Measurements from ENCODE around the gene IL4.
"Not testable (repeated sequence)": the region's sequence is repeated elsewhere in the genome, so short reads cannot be mapped to it uniquely, and the experiment has no call there.

GRCh38 chr5:132691755-132692631 is 18.2 kb downstream of the IL4 start:
- not testable (repeated sequence) for TF ChIP-seq CTCF (tag by site-specific recombination; IDR thresholded peaks at IDR 0.05); HOXD13 (CRISPR knock-in tag; IDR thresholded peaks at IDR 0.05; ENCODE audit: borderline replicate concordance); EGR2 (tag by site-specific recombination; IDR thresholded peaks at IDR 0.05; ENCODE audit: low read depth); ZNF211 (tag by site-specific recombination; IDR thresholded peaks at IDR 0.05; ENCODE audit: low read depth); ZBTB26 (tag by site-specific recombination; optimal IDR thresholded peaks at IDR 0.05); ZFP69B (tag by site-specific recombination; IDR thresholded peaks at IDR 0.05); KLF10 (tag by site-specific recombination; IDR thresholded peaks at IDR 0.05); ZNF37A (tag by site-specific recombination; IDR thresholded peaks at IDR 0.05); ZSCAN5A (tag by site-specific recombination; IDR thresholded peaks at IDR 0.05); ZNF707 (tag by site-specific recombination; IDR thresholded peaks at IDR 0.05); ZIC2 (tag by site-specific recombination; IDR thresholded peaks at IDR 0.05); ZBTB6 (tag by site-specific recombination; IDR thresholded peaks at IDR 0.05); ZNF362 (tag by site-specific recombination; IDR thresholded peaks at IDR 0.05)
